NCI-H1417 (cell line): ENCODE data around the gene TEX35.
A peak's percentile ranks its signal among the peaks of the same experiment; 100 is the strongest.
"Not testable (repeated sequence)": the region's sequence is repeated elsewhere in the genome, so short reads cannot be mapped to it uniquely, and the experiment has no call there.

Source experiments
- DNase-seq, 3 experiments: peaks; one replicate each; lab custom pipeline; 2025; lab: John Stamatoyannopoulos, UW

The TEX35 gene

GRCh38 chr1:178494569-178494971 is 18.3 kb upstream of the TEX35 start:
- no peak for DNase-seq

GRCh38 chr1:178495158-178495557 is 17.8 kb upstream of the TEX35 start:
- DNase-seq: no peak

- no peak for DNase-seq
Measured at GRCh38 chr1:178495741-178496409, 17.0 kb upstream of the TEX35 start.

GRCh38 chr1:178496410-178497135 is 16.3 kb upstream of the TEX35 start, which contains the start of gene CLEC20A:
TSS of gene CLEC20A (minus strand) at chr1:178496964. CDS start at chr1:178496939, 25 bp downstream.
- no peak for DNase-seq

GRCh38 chr1:178497903-178498478 is 14.9 kb upstream of the TEX35 start:
- DNase-seq: no peak

- no peak for DNase-seq
Measured at GRCh38 chr1:178498896-178499675, 13.8 kb upstream of the TEX35 start.

- no peak for DNase-seq
Measured at GRCh38 chr1:178500091-178500770, 12.7 kb upstream of the TEX35 start.

GRCh38 chr1:178500936-178501554 is 11.9 kb upstream of the TEX35 start:
- no peak for DNase-seq

- DNase-seq: peak; percentile 46 to 90 (median 77)
Measured at GRCh38 chr1:178501705-178502329, 11.1 kb upstream of the TEX35 start.

GRCh38 chr1:178502330-178502714 is 10.6 kb upstream of the TEX35 start:
- DNase-seq: no peak

- DNase-seq: no peak
Measured at GRCh38 chr1:178502856-178503255, 10.1 kb upstream of the TEX35 start.

- not testable (repeated sequence) for DNase-seq
Measured at GRCh38 chr1:178503316-178503715, 9.6 kb upstream of the TEX35 start.

- peak in 2 of 3 experiments; percentile 13 to 70 for DNase-seq
Measured at GRCh38 chr1:178503849-178504248, 9.1 kb upstream of the TEX35 start.

GRCh38 chr1:178504286-178504685 is 8.6 kb upstream of the TEX35 start:
- DNase-seq: no peak

GRCh38 chr1:178506177-178506576 is 6.7 kb upstream of the TEX35 start:
- DNase-seq: no peak

- peak in 1 of 3 experiments; percentile 60 for DNase-seq
Measured at GRCh38 chr1:178506669-178507068, 6.2 kb upstream of the TEX35 start.

- peak in 1 of 3 experiments; percentile 12 for DNase-seq
Measured at GRCh38 chr1:178509414-178510007, 3.4 kb upstream of the TEX35 start.

GRCh38 chr1:178510155-178510554 is 2.8 kb upstream of the TEX35 start:
- DNase-seq: no peak

GRCh38 chr1:178513278-178513983 is 522 bp downstream of the TEX35 start:
- peak in 1 of 3 experiments; percentile 65 for DNase-seq

GRCh38 chr1:178516110-178516509 is 3.2 kb downstream of the TEX35 start:
- DNase-seq: no peak
